ENCODE results near the gene FNBP1.
A peak's percentile ranks its signal among the peaks of the same experiment; 100 is the strongest.

FNBP1 gene

DNA sequence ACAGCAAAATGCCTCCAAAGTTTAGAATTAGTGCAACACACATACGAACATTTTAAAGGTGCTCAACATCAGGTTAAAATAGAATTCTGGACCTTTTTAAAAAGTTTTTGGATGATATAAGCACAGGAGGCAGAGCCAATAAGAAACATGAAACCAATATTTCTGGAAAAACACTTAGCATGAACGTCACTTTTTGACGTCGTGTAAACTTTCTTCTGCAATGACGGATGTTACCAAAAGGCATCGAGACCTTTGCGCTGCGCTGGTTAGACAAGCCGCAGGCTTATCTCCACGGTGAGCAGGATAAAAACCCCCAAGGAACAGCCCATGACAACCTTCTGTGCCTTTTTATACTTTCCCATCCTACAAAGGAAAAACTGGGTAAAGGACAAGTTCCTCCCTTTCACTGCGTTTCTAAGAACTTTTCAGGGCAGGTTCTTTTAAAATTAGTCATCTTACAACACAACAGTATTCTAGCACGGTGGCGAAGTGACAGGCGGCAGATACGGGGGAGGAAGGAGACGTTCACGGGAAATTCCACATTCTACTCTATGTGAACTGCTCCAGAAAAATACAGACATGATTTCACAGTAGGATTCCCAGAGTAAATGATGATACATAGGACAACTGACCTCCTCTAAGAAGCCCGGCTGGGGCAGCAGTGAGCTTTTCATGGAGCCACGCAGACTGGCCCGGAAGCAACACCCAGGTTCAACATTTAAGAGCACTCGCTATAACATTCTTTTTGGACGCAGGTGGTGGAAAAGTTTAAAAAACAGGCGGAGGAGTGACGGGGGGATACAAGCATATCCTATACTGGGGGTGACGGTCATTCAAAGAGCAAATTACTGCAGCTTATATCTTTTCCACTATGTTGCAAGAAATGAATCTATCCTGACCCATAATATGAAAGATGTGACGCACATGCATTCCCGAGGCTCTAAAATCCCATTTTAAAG is 155.4 kb downstream of the FNBP1 start:
- no peak for DNase-seq

DNA sequence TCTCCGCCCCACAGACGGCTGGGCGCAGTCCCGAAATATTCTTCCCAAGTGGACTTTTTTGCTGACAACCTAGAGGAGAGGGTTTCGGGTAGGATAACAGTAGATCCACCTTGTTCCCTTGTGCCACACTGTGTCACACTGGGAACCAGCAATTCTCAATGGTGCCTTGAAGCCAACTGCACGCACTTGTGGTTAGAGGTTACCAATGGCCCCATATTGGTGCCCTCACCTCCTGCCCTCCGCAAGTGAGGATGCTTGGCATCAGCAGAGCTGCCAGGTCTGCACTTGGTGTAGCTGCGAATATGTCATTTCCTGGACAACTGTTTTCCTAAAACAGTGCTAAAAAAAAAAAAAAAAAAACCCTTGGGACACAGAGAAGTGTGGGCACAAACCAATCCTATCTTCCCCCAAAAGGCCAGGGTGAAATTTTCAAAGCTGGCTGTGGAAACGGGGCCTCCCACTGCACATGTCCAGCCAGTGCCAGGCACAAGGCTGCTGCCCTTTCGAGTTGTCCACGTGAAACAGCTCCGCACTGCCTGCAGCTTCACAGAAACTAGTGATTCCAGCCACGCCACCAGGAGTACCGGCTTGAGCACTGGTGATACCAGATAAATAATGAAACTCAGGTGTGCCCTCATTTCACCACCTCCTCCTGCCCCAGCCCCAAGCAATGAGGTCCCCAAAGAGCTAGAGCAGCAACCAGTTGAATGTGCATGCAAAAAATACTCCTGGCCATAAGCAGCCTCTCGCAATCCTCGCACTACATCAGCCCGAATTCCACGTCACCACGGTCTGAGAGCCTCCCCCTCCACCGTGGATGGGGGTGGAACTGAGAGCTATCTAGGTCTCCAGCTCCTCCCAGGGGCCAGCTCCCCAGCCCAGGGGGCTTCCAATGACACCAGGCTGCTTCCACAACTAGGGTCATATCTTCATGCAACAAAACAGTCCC is 156.5 kb downstream of the FNBP1 start:
- DNase-seq: no peak

DNA sequence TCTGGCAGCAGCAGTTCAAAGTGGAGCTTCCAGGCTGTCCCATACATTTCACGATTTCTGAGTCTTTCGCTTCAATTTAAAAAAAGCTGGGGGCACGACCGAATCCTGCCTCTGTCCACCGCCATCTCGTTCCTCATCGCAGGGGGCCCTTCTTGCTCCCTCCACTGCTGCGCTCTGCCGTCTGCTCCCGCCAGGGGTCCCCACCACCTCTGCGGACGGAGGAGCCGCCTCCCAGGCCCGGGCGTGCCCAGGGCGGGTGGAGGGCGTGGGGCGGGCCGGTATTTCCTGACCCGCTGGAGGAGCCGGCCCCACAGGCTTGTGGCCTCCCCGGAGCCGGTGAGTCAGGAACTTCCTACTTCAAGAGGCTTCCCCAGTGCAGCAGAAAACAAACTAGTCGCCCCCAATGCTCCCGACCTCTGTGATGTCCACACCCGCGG is 157.3 kb downstream of the FNBP1 start:
- peak; percentile 85 for DNase-seq

DNA sequence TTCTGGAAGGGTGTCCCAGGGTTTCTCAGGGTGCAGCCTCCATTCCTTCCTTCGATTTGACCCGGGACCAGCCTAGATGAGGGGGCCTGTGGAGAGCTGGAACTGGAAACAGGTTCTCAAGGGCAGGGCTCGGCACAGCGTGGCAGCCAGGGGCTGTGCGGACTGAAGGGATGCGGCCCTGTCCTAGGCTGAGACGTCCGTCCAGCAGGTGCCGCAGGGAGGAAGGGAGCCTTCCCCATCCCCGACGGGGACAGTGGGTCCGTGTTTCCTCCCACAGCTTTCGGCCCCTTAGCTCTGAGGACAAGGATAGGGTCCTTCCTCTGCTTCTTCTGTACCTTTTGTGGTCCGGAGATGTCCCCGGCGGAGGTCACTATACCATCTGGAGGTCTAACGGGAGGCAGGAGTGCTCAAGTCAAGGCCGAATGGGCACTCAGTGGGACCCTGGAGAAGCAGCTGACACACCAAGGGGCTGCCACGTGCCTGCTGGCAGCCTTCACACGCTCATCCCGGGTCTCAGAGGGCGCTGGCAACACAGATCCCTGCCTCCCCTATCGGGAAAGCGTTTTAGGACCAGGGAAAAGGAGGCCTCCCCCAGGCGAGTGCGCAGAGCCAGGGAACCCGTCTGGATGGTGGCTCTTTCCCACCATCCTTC is 157.8 kb downstream of the FNBP1 start:
- DNase-seq: peak; percentile 59

DNA sequence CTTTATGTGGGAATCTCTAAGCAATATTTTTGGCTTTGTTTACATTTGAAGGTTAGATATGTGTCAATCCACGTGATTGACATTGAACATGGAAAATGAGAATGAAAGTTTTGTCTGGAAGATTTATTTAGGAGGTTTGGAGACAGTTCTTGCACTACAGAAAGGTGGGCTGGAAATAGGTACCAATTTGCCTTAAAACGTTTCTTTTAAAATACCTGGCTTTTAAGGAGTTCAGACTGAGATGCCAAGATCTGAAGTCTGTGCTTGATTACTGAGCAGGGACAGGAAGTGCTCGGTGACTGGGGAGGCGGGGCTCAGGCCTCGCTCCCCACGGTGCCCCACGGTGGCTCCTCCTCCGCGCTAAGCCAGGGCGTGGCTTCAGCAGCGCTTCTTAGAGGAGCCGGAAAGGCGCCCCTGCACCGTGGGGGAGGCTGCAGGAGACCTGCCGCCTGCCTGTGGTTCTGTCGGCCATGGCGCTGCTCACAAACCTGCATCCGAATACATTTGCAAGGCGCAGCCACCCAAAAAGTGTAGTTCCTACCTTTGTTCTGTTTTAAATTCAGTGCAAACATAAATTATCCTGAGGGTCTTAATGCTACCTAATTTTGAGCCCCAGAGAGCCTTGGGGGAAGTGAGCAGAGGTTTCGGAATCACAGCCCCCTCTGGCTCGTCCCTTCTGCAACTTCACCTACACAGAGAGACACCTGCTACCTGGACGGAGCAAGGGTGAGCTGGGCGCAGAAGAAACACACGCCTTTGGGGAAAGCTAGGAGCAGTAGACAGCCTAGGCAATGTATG is 158.6 kb downstream of the FNBP1 start:
- DNase-seq: peak; percentile 91

DNA sequence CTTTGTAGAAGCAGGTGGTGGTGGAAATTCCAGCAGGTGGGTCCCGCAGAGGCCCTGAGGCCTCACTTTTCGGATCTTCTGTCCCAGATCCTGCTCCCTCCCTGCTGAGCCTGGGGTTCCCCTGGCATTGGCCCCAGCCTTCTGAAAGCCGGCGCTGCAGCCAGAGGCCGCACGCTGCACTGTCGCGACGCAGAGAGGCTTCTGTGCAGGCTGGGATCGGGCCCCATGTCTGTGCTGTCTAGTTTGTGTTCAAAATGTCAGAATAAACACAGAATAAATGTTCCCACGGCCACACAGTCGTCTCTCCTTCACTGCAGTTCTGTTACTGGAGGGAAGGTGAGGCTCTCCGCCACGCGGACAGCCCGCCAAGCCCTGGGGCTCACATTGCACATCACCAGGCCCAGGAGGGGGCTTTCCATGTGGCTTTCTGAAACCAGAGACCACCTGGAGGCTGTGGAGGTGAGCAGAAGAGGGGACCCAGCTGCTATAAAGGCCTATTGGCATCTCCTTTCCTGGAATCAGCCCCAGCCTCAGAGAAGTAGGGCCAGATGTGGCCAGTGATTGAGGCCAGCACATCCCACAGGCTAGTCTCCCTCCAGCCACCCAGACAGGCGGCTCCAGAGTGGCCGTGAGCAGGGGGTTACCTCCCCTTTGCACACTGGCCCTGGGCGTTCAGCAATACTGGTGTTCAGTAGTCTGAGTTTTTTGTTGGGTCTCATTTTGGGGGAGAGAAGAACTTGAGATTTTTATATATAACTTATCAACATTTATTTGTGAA is 161.3 kb downstream of the FNBP1 start:
- DNase-seq: no peak

DNA sequence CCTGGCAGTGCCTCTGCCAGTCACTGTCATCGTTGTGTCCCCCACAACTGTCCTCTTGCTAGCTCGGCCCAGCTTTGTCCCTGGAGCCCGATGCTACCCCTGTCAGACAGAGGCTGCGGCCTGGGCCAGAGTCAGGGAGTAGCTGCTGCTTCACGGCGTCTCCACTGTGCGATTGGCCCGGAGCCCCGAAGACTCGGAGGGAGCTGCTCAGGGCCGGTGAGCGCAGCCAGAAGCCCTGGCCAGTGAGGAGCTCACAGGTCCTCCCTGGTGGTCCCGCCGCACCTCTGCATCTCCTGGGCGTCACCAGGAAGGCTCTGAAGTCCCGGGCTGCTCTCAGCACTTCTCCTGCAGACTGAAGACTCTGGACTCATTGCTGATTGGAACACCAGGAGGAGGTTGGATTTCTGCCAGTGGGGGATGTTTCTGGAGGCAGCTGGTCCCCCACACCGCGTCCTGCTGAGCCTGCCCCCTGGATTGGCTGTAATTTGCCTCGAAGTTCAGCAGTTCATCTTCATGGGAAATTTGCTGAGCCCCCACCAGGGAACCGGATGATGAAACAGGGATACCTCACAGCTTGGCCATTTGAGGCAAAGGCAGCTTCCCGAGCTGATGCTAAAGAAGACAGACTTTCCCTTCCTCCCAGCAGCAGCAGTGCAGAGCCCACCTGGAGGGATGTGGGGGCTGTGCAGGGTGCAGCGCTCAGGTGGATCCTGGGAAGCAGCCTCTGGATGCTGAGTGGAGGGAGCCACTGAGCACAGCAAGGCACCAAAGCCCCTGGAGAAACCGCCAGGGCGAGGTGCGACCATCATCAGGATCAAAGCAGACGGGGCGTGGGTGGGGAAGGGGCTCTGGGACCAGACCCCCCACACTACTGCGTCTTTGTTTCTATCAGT is 162.1 kb downstream of the FNBP1 start:
- peak; percentile 44 for DNase-seq

DNA sequence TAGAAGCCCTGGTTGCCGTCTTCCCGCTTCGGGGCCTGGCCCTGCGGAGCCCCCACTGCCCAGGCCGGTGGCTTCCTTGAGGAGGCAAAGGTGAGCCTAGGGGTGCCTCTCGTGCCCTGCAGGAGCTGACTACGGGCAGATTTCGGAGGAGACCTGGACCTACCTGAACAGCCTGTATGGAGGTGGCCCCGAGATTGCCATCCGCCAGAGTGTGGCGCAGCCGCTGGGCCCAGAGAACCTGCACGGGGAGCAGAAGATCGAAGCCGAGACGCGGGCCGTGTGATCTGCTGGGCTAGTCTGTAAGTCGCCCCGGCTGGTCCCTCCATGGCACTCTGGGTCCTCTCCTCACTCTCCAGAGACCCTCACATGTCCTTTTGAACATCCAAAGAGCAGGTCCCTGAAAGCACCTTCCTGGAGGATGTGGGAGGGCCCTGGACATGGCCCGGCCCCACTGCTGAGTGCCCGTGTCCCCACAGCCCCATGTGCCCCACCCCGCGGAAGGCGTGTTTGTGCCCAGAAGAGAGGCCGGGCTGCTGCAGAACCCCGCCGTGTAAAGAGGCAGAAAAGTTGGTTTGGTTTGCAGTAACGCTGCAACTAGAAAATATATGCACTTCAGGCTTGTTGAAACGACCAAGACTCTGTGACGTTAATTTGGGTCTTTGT is 162.9 kb downstream of the FNBP1 start:
- DNase-seq: no peak

DNA sequence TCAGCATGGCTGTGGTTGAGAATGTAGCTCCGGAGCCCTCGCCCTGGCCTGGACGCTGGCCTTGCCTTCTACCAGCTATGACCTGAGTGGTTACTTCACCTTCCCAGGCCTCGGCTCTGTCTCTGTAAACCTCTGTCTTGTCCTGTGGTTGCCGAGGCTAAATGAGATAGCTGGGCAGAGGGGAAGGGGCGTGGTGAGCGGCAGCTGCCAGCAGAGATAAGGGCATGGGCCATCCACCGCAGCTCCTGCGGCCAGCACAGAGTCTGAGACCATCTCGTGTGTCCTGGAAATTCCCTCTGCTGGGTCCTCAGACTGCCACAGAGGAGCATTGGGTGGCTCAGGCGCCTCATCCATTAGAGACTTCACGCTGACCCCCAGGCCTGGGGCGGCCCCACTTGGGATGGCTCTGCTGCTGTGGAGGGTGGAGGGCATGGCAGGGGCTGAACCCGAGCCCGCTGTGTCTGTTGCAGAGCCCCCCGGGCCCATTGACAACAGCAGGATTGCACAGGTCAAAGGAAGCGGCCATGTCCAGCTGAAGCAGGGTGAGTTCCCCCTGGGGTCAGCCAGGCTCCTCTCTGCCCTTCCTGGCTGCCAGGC is 163.8 kb downstream of the FNBP1 start:
- no peak for DNase-seq

DNA sequence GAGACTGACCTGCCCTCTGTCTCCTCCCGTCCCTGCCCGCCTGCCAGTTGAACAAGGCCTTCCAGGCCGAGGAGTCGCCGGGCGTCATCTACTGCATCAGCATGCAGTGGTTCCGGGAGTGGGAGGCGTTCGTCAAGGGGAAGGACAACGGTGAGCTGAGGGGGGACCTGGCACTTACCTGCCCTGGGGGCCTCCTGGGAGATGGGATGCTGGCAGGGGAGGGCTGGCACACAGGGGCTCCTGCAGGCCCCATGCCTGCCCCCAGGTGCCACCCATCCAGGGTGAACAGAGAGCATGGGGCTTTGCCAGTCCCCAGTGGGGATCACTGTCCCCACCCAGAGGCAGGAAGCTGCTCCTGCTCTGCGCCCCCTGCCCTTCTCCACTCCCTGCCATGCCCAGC is 164.7 kb downstream of the FNBP1 start:
- no peak for DNase-seq

DNA sequence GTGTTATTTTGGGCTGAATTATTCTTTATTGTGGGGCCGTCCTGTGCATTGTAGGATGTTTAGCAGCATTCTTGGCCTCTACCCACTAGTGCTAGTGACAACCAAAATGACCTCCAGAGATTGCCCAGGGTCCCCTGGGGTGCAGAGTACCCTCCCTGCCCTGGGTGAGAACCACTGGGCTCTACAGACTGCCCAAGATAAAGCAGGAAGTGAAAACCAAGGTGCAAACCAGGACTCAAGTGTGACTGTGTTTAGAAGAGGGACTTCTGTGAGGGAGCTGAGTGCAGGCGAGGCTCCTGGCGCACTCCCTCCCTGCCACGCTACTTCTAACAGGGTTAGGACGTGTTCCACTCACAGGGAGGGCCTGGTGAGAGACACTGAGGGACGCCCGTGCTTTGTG is 166.2 kb downstream of the FNBP1 start:
- no peak for DNase-seq

DNA sequence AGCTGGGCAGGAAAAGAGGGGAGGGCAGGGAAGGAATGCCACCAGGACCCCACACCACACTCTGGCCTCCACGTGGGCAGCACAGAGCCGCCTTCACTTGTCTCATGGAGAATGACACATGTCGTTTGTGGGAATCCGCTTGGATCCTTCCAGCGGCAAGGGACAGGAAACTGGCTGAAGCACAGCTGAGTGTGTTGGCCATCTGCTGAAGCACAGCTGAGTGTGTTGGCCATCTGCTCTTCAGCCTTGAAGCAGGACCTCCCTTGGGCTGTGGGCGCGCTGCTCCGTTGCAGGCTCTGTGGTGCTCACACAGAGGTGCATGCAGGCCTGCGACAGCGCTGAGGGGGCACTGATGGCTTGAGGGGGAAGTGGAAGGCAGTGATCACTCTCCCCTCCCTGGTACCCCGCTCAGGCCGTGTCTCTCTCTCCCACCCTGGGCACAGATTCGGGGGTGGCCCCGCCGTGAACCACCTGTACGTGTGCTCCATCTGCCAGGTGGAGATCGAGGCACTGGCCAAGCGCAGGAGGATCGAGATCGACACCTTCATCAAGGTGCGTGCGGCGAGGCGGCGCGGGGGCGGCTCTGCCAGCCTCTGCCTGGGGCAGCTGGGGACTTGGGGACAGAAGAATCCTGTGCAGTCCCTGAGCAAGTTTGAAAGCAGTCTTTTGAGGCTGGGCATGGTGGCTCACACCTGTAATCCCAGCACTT is 167.1 kb downstream of the FNBP1 start:
- DNase-seq: peak; percentile 57

DNA sequence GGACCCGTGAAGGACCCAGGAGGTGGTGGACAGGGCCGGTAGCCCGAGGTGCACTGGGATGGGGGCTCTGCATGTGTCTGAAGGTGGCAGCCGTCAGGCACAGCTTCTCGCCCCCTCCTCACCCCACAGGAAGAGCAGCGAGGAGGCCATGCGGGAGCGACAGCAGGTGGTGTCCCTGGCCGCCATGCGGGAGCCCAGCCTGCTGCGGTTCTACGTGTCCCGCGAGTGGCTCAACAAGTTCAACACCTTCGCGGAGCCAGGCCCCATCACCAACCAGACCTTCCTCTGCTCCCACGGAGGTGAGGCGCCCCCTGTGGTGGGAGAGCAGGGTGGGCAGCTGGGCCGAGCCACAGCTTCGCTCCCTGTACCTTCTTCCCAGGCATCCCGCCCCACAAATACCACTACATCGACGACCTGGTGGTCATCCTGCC is 167.8 kb downstream of the FNBP1 start:
- DNase-seq: no peak

DNA sequence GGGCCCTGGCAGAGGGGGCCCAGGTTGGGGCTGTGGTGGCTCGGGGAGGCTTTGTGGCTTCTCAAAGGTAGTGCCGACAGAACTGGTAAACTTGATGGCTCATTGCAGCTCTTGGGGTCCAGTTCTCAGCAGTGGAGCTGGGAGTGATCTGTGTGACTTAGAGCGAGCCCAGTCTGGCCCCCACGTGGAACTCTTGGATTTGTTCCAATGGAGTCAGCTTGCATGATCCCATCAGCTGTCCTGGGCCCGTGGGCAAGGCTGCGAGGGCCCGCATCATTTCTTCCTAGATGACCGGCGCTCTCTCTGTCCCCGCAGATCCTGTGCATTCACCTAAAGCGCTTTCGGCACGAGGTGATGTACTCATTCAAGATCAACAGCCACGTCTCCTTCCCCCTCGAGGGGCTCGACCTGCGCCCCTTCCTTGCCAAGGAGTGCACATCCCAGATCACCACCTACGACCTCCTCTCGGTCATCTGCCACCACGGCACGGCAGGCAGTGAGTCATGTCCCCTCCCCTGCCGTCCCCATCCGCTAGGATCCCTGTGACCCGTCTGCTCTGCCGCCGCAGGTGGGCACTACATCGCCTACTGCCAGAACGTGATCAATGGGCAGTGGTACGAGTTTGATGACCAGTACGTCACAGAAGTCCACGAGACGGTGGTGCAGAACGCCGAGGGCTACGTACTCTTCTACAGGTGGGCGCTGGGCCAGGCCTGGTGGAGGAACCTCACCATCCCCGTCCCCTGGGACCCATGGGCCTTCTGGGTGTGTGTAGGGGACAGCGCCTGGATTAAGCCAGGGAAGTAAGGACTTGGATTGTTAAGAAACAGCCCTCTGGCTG is 168.5 kb downstream of the FNBP1 start:
- DNase-seq: no peak

DNA sequence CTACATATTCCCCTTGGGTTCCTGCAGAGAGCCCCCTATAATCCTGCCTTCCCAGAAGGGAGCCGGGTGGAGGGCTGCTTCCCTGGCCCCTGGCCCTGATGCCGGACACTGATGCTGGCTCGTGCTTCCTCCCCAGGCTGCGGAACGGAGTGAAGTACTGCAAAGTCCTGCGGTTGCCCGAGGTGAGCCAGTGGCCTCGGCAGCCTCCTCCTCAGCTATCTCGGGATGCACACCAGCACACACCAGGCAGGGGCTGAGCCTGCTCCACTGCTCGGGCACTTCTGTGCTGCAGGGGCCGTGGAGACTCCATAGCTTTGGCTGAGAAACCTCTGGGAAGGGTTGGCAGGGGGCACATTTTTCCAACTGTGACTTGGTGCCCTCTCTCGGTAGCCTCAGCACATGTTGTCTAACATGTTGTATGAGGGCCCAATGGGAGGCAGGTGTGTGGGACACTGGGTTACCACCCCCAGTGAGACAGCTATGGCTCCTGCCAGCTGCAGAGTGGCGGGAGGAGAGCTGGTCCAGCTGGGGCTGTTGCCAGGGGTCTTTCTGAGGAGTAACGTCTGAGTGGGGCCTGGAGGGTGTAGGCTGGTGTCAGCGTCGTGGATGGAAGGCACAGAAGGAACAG is 169.3 kb downstream of the FNBP1 start:
- DNase-seq: no peak

DNA sequence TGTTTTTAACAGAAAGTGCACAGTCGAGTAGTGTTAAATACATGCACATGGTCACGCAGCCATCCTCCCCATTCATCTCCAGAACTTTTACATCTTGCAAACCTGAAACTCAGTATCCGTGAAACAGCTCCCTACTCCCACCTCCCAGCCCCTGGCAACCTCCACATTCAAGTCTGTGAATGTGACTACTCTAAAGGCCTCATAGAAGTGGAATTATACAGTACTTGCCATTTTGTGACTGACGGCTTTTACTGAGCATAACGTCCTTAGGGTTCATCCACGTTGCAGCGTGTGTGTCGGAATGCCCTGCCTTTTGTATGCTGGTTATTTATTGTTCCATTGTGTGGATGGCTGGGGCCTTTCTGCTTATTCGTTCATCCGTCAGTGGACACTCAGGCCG is 171.9 kb downstream of the FNBP1 start:
- no peak for DNase-seq
